Stomach (tissue), 9 donors: Measurements from ENCODE around the gene GNPAT. TPM values are rescaled to one million over a fixed set of nuclear protein-coding genes. Genes with fewer than 3 reads are reported as not detected.

Experiments used
- DNase-seq, 2 donors: peaks; one replicate each; pipeline versions ENCODE4 v3.0.0 to v3.0.0-alpha.2; 2013 to 2019
- H3K27ac ChIP-seq, 5 donors: fragments of 200-600 bp in 4 of 5; sonication (generic) in 4 of 5; one replicate each; pipeline ENCODE4 v1.5.1; 2013 to 2019; ENCODE audit warnings: mild to moderate bottlenecking in 1 of 5, moderate library complexity in 1 of 5
- H3K27me3 ChIP-seq, 3 donors: fragments of 200-600 bp; sonication (generic); one replicate each; pipeline ENCODE4 v1.5.1; 2017 to 2019; ENCODE audit warnings: mixed run types in 1 of 3
- H3K36me3 ChIP-seq, 4 donors: fragments of 200-600 bp; sonication (generic); 1 replicate in 3 of 4; 2 replicates in 1 of 4; pipeline ENCODE4 v1.5.1; 2016 to 2019
- H3K4me1 ChIP-seq, 4 donors: fragments of 200-600 bp; sonication (generic); one replicate each; pipeline ENCODE4 v1.5.1; 2016 to 2019
- H3K4me3 ChIP-seq, 4 donors: fragments of 200-600 bp; sonication (generic) in 3 of 4; one replicate each; pipeline ENCODE4 v1.5.1; 2016 to 2019; ENCODE audit warnings: mild to moderate bottlenecking in 1 of 4
- H3K9me3 ChIP-seq, 4 donors: fragments of 200-600 bp; sonication (generic); one replicate each; pipeline ENCODE4 v1.5.1; 2016 to 2019
- EP300 ChIP-seq: sonication (generic); formaldehyde crosslinking; IDR thresholded peaks from one replicate; pipeline ENCODE4 v1.6.1; 2017; ENCODE audit warnings: antibody characterized with exemption
- POLR2A ChIP-seq, 4 donors: fragments of 450-650 bp; IDR thresholded peaks; one replicate each; pipeline ENCODE4 v1.6.1; 2016; ENCODE audit warnings: antibody characterized with exemption in 4 of 4, control low read depth in 2 of 4, mild to moderate bottlenecking in 1 of 4, moderate library complexity in 1 of 4
- POLR2AphosphoS5 ChIP-seq, 3 donors: sonication (generic); formaldehyde crosslinking; IDR thresholded peaks; one replicate each; pipeline ENCODE4 v1.6.1; 2016; ENCODE audit warnings: antibody characterized with exemption in 3 of 3
- WGBS, 5 donors: extraction: QIAGEN DNeasy Blood & Tissue Kit in 3 of 5; methylation state at CpG; one replicate each; pipeline versions ENCODE4 v1.1.5 to v1.1.7; 2013 to 2018; 5-methylcytosine and 5-hydroxymethylcytosine counted together
- intact Hi-C: fragments of 100-400 bp; cut with DNase I; formaldehyde crosslinking; loops from one replicate; pipeline ENCODE4 v1.15.1; 2023; ENCODE audit warnings: low total_unique reads
- polyA plus RNA-seq, 3 donors: library from polyadenylated mRNA; stranded (reverse); fragments of 200-250 nt; gene quantifications; one replicate each; pipeline ENCODE4 v1.2.3, GENCODE V29; 2013
- total RNA-seq, 5 donors: library from RNA; depleted of rRNA; stranded (reverse); fragments of >200 nt; gene quantifications; one replicate each; pipeline versions ENCODE4 v1.1.0 to v1.2.3, GENCODE V29; 2014 to 2016
- TF ChIP-seq, protein P1 (sequence below), 7 experiments: fragments of 450-650 bp in 4 of 7; fragments of 200-600 bp in 3 of 7; sonication (generic) in 3 of 7; IDR thresholded peaks; one replicate each; pipeline ENCODE4 v1.5.1; 2016 to 2019; ENCODE audit warnings: antibody characterized with exemption in 7 of 7, control low read depth in 2 of 7, mild to moderate bottlenecking in 1 of 7
- donor health status: healthy with polysubstance abuse.
- donor health status: Bipolar disorder and iron deficiency.
- donor health status: healthy.

GNPAT gene
- total and polyA plus RNA-seq, 8 donors: 35.9 to 76.8 (median 44.9) TPM

DNA sequence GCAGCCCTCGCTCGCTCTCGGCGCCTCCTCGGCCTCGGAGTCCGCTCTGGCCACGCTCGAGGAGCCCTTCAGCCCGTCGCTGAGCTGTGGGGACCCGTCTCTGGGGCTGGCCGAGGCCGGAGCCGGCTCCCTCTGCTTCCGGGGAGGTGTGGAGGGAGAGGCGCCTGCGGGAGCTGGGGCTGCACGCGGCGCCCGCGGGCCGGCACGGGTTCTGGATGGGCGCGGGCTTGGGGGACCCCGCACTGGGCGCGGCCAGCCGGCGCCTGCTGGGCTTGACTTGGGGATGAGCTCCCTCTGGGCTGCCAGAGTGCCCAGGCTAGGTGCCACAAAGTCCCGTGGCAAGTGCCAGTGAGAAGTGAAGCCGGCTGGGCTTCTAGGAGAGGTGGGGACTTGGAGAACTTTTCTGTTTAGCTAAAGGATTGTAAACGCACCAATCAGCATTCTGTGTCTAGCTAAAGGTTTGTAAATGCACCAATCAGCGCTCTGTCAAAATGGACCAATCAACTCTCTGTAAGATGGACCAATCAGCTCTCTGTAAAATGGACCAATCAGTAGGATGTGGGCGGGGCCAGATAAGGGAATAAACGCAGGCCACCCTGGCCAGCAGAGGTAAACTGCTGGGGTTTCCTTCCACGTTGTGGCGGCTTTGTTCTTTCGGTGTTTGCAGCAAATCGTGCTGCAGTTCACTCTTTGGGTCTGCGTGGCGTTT, 76.4 kb downstream of the GNPAT start:
- intact Hi-C loops: no loop called here
- H3K9me3 ChIP-seq: no peaks in the 10 kb centered on the region
- TF ChIP-seq EP300 (no peak), POLR2AphosphoS5 (IDR thresholded peaks at IDR 0.05) (no peak), POLR2A (IDR thresholded peaks at IDR 0.05) (no peak)
- TF ChIP-seq, protein P1, sequence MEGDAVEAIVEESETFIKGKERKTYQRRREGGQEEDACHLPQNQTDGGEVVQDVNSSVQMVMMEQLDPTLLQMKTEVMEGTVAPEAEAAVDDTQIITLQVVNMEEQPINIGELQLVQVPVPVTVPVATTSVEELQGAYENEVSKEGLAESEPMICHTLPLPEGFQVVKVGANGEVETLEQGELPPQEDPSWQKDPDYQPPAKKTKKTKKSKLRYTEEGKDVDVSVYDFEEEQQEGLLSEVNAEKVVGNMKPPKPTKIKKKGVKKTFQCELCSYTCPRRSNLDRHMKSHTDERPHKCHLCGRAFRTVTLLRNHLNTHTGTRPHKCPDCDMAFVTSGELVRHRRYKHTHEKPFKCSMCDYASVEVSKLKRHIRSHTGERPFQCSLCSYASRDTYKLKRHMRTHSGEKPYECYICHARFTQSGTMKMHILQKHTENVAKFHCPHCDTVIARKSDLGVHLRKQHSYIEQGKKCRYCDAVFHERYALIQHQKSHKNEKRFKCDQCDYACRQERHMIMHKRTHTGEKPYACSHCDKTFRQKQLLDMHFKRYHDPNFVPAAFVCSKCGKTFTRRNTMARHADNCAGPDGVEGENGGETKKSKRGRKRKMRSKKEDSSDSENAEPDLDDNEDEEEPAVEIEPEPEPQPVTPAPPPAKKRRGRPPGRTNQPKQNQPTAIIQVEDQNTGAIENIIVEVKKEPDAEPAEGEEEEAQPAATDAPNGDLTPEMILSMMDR (IDR thresholded peaks at IDR 0.05): no peak
- no peak overlapping the region for H3K4me3 ChIP-seq
- no peaks in the 10 kb centered on the region for H3K4me1 ChIP-seq
- H3K36me3 ChIP-seq: no peaks in the 10 kb centered on the region
- no peak for DNase-seq
- H3K27ac ChIP-seq: no peak overlapping the region
- WGBS, 5 donors: 92 to 96% (median 94%) methylated on average over 30 to 44 of the region's 44 CpGs
- H3K27me3 ChIP-seq: no peaks in the 10 kb centered on the region

GRCh38 chr1:231318015-231318355, 77.0 kb downstream of the GNPAT start:
- Histone ChIP-seq H3K4me3 (no peak overlapping the region), H3K36me3 (no peaks in the 10 kb centered on the region), H3K9me3 (no peaks in the 10 kb centered on the region), H3K4me1 (no peaks in the 10 kb centered on the region), H3K27ac (no peak overlapping the region), H3K27me3 (no peaks in the 10 kb centered on the region)
- DNase-seq: no peak
- 93 to 97% (median 96%) methylated on average over 15 of the region's 15 CpGs for WGBS, 5 donors
- TF ChIP-seq POLR2A (IDR thresholded peaks at IDR 0.05) (no peak), POLR2AphosphoS5 (IDR thresholded peaks at IDR 0.05) (no peak)
- TF ChIP-seq, protein P1 (IDR thresholded peaks at IDR 0.05): no peak
- intact Hi-C loops: no loop called here

DNA sequence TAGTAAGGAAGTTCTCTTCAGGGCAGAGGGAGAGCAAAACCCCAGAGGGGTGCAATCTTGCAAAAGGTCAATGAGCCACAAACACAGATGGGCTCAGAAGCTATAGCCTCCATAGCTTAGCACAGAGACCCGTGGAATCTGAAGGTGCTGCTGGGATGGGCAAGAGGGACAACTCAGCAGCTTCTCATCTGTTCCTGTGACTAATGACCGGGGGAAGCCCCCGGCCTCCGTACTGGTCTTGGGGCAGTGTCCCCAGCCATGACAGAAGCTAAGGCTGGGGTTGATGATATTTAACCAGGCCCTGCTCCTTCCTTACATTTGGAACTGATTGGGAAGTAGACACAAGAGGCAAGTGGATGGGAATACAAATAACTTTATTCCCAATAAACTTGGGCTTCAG, 77.6 kb downstream of the GNPAT start:
- Histone ChIP-seq H3K27ac (no peak overlapping the region), H3K36me3 (no peaks in the 10 kb centered on the region), H3K27me3 (no peaks in the 10 kb centered on the region), H3K9me3 (no peaks in the 10 kb centered on the region), H3K4me1 (no peaks in the 10 kb centered on the region), H3K4me3 (no peak overlapping the region)
- intact Hi-C loops: no loop called here
- DNase-seq: no peak
- WGBS, 5 donors: 93 to 96% (median 95%) methylated on average over 4 of the region's 4 CpGs
- TF ChIP-seq, protein P1 (IDR thresholded peaks at IDR 0.05): no peak
- TF ChIP-seq POLR2AphosphoS5 (IDR thresholded peaks at IDR 0.05) (no peak), POLR2A (IDR thresholded peaks at IDR 0.05) (no peak), EP300 (no peak)

- 90 to 93% (median 92%) methylated on average over 9 of the region's 9 CpGs for whole genome bisulfite sequencing, 5 donors
- no peaks in the 10 kb centered on the region for H3K27me3 ChIP-seq
- DNase-seq: no peak
- H3K36me3 ChIP-seq: no peaks in the 10 kb centered on the region
- TF ChIP-seq, protein P1 (IDR thresholded peaks at IDR 0.05): no peak
- no peak for TF ChIP-seq POLR2A (IDR thresholded peaks at IDR 0.05)
- no peak for TF ChIP-seq EP300
- TF ChIP-seq POLR2AphosphoS5 (IDR thresholded peaks at IDR 0.05): no peak
- intact Hi-C loops: no loop called here
- H3K4me3 ChIP-seq: no peak overlapping the region
- no peak overlapping the region for H3K27ac ChIP-seq
- H3K4me1 ChIP-seq: no peaks in the 10 kb centered on the region
- H3K9me3 ChIP-seq: no peaks in the 10 kb centered on the region
These were observed 78.1 kb downstream of the GNPAT start for GRCh38 chr1:231319080-231319479.
